ENCODE data around the gene CDCA8.

GRCh38 chr1:37670133-37670532, 22.2 kb upstream of the CDCA8 start:
- TF ChIP-seq, protein P1, sequence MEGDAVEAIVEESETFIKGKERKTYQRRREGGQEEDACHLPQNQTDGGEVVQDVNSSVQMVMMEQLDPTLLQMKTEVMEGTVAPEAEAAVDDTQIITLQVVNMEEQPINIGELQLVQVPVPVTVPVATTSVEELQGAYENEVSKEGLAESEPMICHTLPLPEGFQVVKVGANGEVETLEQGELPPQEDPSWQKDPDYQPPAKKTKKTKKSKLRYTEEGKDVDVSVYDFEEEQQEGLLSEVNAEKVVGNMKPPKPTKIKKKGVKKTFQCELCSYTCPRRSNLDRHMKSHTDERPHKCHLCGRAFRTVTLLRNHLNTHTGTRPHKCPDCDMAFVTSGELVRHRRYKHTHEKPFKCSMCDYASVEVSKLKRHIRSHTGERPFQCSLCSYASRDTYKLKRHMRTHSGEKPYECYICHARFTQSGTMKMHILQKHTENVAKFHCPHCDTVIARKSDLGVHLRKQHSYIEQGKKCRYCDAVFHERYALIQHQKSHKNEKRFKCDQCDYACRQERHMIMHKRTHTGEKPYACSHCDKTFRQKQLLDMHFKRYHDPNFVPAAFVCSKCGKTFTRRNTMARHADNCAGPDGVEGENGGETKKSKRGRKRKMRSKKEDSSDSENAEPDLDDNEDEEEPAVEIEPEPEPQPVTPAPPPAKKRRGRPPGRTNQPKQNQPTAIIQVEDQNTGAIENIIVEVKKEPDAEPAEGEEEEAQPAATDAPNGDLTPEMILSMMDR (IDR thresholded peaks at IDR 0.05; ENCODE audit: low read depth, low read length): no peak
- TF ChIP-seq, protein P2, sequence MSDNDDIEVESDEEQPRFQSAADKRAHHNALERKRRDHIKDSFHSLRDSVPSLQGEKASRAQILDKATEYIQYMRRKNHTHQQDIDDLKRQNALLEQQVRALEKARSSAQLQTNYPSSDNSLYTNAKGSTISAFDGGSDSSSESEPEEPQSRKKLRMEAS (IDR thresholded peaks at IDR 0.05; ENCODE audit: low read depth, low read length): no peak

Measured in NB4 (cell line).